K562 (cell line): ENCODE data around the gene MAMDC4. TPM values are rescaled to one million over a fixed set of nuclear protein-coding genes. Genes with fewer than 3 reads are reported as not detected.

Experiments used
- CBFA2T3 ChIP-seq: fragments of 450-650 bp; IDR thresholded peaks from 2 replicates; pipeline ENCODE4 v1.6.1; 2017
- DPF2 ChIP-seq: fragments of 450-650 bp; IDR thresholded peaks from 2 replicates; pipeline ENCODE4 v1.6.1; 2016
- PCBP1 ChIP-seq: fragments of 200-400 bp; formaldehyde crosslinking; IDR thresholded peaks from 2 replicates; pipeline ENCODE4 v1.6.1; 2018; ENCODE audit warnings: mild to moderate bottlenecking, low read depth, low read length; ENCODE audit not compliant: poor library complexity, severe bottlenecking
- PTTG1 ChIP-seq: fragments of 450-650 bp; IDR thresholded peaks from 2 replicates; pipeline ENCODE4 v1.6.1; 2016; ENCODE audit warnings: low read depth, mild to moderate bottlenecking, missing genetic modification characterization, missing compliant biosample characterization
- RBM15 ChIP-seq: fragments of 200-400 bp; formaldehyde crosslinking; IDR thresholded peaks from 2 replicates; pipeline ENCODE4 v1.6.1; 2018; ENCODE audit warnings: mild to moderate bottlenecking, low read length, moderate library complexity; ENCODE audit not compliant: insufficient read depth
- ZEB2 ChIP-seq: fragments of 450-650 bp; IDR thresholded peaks from 2 replicates; pipeline ENCODE4 v1.6.1; 2016
- ZNF175 ChIP-seq: fragments of 200-800 bp; sonication (Bioruptor generic); IDR thresholded peaks from 2 replicates; pipeline ENCODE4 v1.6.1; 2016; ENCODE audit warnings: low read depth, mild to moderate bottlenecking, missing genetic modification characterization, missing compliant biosample characterization
- polyA plus RNA-seq, 8 experiments: library from polyadenylated mRNA; depleted of rRNA in 4 of 8; stranded (reverse) in 5 of 8; unstranded in 3 of 8; fragments of >200 nt; fragmentation: Nextera tagmentation in 2 of 8; fragmentation: Illumina TruSeq in 1 of 8; extraction: Ambion mirVana in 2 of 8; extraction: Trizol in 1 of 8; gene quantifications; 2 replicates each; pipeline versions ENCODE4 v1.2.1 to v1.2.3, GENCODE V29; 2011 to 2014; ENCODE audit warnings: inconsistent platforms in 1 of 8, missing spikeins in 1 of 8
- total RNA-seq, 7 experiments: library from RNA; depleted of rRNA in 6 of 7; stranded (reverse); fragments of >200 nt in 6 of 7; fragmentation: Illumina TruSeq in 2 of 7; extraction: Trizol in 2 of 7; gene quantifications; 2 replicates each; pipeline versions ENCODE4 v1.2.1 to v1.2.3, GENCODE V29; 2011 to 2021; ENCODE audit warnings: low replicate concordance in 1 of 7
- TF ChIP-seq, protein P1 (sequence below): sonication (generic); formaldehyde crosslinking; IDR thresholded peaks from 2 replicates; pipeline ENCODE4 v1.9.0; 2022; ENCODE audit warnings: mild to moderate bottlenecking, missing genetic modification reagents
- TF ChIP-seq, protein P2 (sequence below): fragments of 250-450 bp; sonication (Bioruptor Pico); IDR thresholded peaks from 2 replicates; pipeline ENCODE4 v1.4.0; 2020

Gene MAMDC4
- total and polyA plus RNA-seq, 9 of the 15 experiments (the other 6 are each of a cell fraction or from before 2014, with no cell fraction given), result 0.03 to 10.8 (median 1.5) TPM

GRCh38 chr9:136881691-136882108, 29.6 kb downstream of the MAMDC4 start (continued):
- TF ChIP-seq, protein P1, sequence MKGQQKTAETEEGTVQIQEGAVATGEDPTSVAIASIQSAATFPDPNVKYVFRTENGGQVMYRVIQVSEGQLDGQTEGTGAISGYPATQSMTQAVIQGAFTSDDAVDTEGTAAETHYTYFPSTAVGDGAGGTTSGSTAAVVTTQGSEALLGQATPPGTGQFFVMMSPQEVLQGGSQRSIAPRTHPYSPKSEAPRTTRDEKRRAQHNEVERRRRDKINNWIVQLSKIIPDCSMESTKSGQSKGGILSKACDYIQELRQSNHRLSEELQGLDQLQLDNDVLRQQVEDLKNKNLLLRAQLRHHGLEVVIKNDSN (CRISPR knock-in tag), result no peak
- 0 out of 2 replicates have a peak, but pooled peaks have one; percentile 15 for TF ChIP-seq CBFA2T3
- TF ChIP-seq DPF2, result no peak
- TF ChIP-seq, protein P2, sequence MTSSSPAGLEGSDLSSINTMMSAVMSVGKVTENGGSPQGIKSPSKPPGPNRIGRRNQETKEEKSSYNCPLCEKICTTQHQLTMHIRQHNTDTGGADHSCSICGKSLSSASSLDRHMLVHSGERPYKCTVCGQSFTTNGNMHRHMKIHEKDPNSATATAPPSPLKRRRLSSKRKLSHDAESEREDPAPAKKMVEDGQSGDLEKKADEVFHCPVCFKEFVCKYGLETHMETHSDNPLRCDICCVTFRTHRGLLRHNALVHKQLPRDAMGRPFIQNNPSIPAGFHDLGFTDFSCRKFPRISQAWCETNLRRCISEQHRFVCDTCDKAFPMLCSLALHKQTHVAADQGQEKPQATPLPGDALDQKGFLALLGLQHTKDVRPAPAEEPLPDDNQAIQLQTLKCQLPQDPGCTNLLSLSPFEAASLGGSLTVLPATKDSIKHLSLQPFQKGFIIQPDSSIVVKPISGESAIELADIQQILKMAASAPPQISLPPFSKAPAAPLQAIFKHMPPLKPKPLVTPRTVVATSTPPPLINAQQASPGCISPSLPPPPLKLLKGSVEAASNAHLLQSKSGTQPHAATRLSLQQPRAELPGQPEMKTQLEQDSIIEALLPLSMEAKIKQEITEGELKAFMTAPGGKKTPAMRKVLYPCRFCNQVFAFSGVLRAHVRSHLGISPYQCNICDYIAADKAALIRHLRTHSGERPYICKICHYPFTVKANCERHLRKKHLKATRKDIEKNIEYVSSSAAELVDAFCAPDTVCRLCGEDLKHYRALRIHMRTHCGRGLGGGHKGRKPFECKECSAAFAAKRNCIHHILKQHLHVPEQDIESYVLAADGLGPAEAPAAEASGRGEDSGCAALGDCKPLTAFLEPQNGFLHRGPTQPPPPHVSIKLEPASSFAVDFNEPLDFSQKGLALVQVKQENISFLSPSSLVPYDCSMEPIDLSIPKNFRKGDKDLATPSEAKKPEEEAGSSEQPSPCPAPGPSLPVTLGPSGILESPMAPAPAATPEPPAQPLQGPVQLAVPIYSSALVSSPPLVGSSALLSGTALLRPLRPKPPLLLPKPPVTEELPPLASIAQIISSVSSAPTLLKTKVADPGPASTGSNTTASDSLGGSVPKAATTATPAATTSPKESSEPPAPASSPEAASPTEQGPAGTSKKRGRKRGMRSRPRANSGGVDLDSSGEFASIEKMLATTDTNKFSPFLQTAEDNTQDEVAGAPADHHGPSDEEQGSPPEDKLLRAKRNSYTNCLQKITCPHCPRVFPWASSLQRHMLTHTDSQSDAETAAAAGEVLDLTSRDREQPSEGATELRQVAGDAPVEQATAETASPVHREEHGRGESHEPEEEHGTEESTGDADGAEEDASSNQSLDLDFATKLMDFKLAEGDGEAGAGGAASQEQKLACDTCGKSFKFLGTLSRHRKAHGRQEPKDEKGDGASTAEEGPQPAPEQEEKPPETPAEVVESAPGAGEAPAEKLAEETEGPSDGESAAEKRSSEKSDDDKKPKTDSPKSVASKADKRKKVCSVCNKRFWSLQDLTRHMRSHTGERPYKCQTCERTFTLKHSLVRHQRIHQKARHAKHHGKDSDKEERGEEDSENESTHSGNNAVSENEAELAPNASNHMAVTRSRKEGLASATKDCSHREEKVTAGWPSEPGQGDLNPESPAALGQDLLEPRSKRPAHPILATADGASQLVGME (CRISPR knock-in tag), result no peak
- TF ChIP-seq RBM15, result no peak
- TF ChIP-seq PTTG1 (tag), result no peak
- TF ChIP-seq ZNF175 (CRISPR knock-in tag), result no peak
- no peak for TF ChIP-seq ZEB2
- TF ChIP-seq PCBP1, result no peak
- TF ChIP-seq, all 486 proteins: peak for 6
